ENCODE results near the gene SLC30A3.

DNA sequence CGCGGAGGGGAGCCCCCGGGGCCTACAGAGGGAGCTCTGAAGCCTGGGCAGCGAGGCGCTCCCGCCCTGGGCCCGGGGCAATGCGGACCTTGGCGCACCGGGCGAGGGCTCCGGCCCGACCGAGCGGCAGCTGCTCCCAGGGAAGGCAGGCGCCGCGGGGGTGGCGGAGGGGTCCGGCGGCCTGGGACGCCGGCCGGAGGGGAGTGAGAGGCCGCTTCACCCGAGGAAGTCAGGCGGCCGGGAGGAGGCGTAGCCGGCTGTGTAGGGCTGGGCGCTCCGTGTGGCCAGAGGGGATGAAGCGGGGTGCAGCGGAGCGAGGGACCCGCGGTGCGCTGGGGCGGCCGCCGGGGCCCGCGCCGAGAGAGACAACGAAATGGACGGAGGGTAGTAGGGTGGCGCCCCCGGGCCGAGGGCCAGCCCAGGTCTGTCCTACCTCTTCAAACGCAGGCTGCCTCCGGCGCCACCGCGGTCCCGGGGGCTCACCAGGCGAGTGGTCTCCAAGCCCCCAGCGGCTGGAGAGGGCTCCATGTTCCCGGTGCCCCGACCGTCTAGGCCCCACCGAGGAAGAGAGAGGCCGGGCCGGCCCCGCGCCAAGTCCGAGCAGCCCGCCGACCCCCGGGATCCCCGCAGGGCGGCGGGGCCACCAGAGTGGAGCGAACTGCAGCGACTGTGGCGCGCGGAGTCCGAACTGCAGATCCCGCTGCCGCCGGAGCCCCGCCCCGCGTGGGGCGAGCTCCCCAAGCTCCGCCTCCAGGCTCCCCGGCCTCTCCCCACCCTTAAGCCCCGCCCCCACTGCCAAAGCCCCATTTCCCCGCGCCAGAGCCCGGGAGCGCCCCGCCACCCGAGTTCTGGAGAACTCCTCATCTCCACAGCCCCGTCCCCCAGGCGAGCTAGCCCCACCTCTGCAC is at the start of gene SLC30A3:
- TF ChIP-seq CTCF (IDR thresholded peaks at IDR 0.05) (no peak), ZFX (IDR thresholded peaks at IDR 0.05; ENCODE audit: borderline replicate concordance) (no peak)
